Panc1 (cell line): ENCODE data around the gene MBD6. TPM values are rescaled to one million over a fixed set of nuclear protein-coding genes. Genes with fewer than 3 reads are reported as not detected.

ENCODE experiments used
- ATAC-seq: fragments of 200-7000 bp; cut with Tn5 transposase; 2 replicates; pipeline ENCODE4 v1.9.1; 2020; ENCODE audit warnings: mild to moderate bottlenecking, moderate library complexity
- BruUV-seq: library from RNA; stranded (reverse); fragments of 400-500 nt; replicated peaks from 2 replicates; lab custom pipeline; 2021; lab: Mats Ljungman, UMichigan
- CTCF ChIA-PET: fragments of 300-600 bp; sonication (Branson Sonifier 250); formaldehyde crosslinking; loops from one replicate; lab custom pipeline; 2022; ENCODE audit warnings: antibody characterized with exemption; lab: Charles Lee
- POLR2A ChIA-PET: fragments of 300-600 bp; sonication (Branson Sonifier 250); formaldehyde crosslinking; loops from one replicate; lab custom pipeline; 2022; ENCODE audit warnings: antibody characterized with exemption; lab: Charles Lee
- DNase-seq: peaks from one replicate; pipeline ENCODE4 v3.0.0-alpha.2; 2010; ENCODE audit warnings: low read depth, low spot score
- H3K27ac ChIP-seq: 2 replicates; pipeline ENCODE4 v1.5.1; 2011; ENCODE audit warnings: mild to moderate bottlenecking, low read length, inconsistent platforms
- H3K27me3 ChIP-seq: fragments of 200-500 bp; sonication (Bioruptor generic); 2 replicates; pipeline ENCODE4 v1.6.0; 2014; ENCODE audit warnings: low read length, inconsistent platforms; ENCODE audit not compliant: control insufficient read depth, insufficient read depth
- H3K36me3 ChIP-seq: fragments of 200-500 bp; sonication (Bioruptor generic); 2 replicates; pipeline ENCODE4 v1.5.1; 2014; ENCODE audit warnings: inconsistent platforms, mild to moderate bottlenecking, low read length, moderate library complexity; ENCODE audit not compliant: control insufficient read depth, insufficient read depth
- H3K4me1 ChIP-seq: 2 replicates; pipeline ENCODE4 v1.5.1; 2011; ENCODE audit warnings: inconsistent platforms, mild to moderate bottlenecking, low read length, moderate library complexity; ENCODE audit not compliant: control insufficient read depth, insufficient read depth
- H3K4me3 ChIP-seq, 2 experiments: 2 replicates each; pipeline ENCODE4 v1.5.1; 2011 to 2012; ENCODE audit warnings: low read depth in 2 of 2, low read length in 2 of 2, mild to moderate bottlenecking in 2 of 2, inconsistent platforms in 1 of 2, moderate library complexity in 1 of 2
- H3K9me3 ChIP-seq: fragments of 200-500 bp; sonication (Bioruptor generic); 2 replicates; pipeline ENCODE4 v1.5.1; 2014; ENCODE audit warnings: low read depth, mild to moderate bottlenecking, inconsistent platforms, low read length, moderate library complexity; ENCODE audit not compliant: control insufficient read depth, insufficient read depth
- POLR2AphosphoS5 ChIP-seq: IDR thresholded peaks from 2 replicates; pipeline ENCODE4 v1.6.1; 2012; ENCODE audit warnings: mild to moderate bottlenecking, low read depth, low read length, moderate library complexity
- SIN3A ChIP-seq: IDR thresholded peaks from 2 replicates; pipeline ENCODE4 v1.6.1; 2012; ENCODE audit warnings: low read depth, mild to moderate bottlenecking, low read length, moderate library complexity, borderline replicate concordance; ENCODE audit not compliant: insufficient read depth
- TCF7L2 ChIP-seq: IDR thresholded peaks from 2 replicates; pipeline ENCODE4 v1.6.1; 2011; ENCODE audit warnings: mild to moderate bottlenecking, low read depth, low read length, inconsistent platforms
- in situ Hi-C: cut with HindIII; loops from 2 replicates; pipeline ENCODE4 v1.10.0; 2016; ENCODE audit warnings: low sequenced_read_pairs, low pct_unique_long_range_greater_than_20kb
- intact Hi-C: fragments of 100-400 bp; cut with micrococcal nuclease; formaldehyde crosslinking; loops from one replicate; pipeline ENCODE4 v1.10.0; 2022; ENCODE audit not compliant: unreplicated experiment
- total RNA-seq: library from RNA; stranded (reverse); gene quantifications from one replicate; pipeline ENCODE4 v1.2.1, GENCODE V29; 2021; ENCODE audit not compliant: unreplicated experiment
- TF ChIP-seq, protein P1 (sequence below): fragments of 450-650 bp; IDR thresholded peaks from 2 replicates; pipeline ENCODE4 v1.5.1; 2017; ENCODE audit warnings: mild to moderate bottlenecking
- TF ChIP-seq, protein P2 (sequence below), 2 experiments: IDR thresholded peaks; 2 replicates each; pipeline ENCODE4 v1.6.1; 2011 to 2012; ENCODE audit warnings: low read depth in 2 of 2, control low read depth in 1 of 2, low read length in 1 of 2, mild to moderate bottlenecking in 1 of 2, moderate library complexity in 1 of 2; ENCODE audit not compliant: insufficient read depth in 1 of 2

The MBD6 gene
- total RNA-seq, 1 experiment from 2014 or later: 115 TPM

DNA sequence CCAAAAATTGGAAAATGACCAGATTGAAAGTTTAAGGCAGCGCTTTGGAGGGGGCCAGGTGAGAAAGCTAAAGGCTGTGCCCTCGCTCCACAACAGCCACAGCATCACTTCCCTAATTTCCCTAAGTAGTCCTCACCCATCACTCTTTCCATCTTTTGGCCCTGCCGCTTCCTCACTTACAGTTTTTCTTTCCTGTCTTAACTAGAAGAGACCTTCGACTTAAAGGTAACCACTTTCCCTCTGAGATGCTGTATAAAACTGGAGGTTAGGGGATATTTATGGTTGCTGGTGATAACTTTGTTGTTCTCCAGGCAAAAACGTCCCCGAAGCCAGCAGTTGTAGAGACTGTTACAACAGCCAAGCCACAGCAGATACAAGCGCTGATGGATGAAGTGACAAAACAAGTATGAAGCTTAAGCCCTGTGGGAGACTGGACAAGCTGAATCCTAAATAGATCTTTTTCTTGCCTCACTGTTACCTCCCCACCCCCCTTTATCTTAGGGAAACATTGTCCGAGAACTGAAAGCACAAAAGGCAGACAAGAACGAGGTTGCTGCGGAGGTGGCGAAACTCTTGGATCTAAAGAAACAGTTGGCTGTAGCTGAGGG is 6.6 kb upstream of the MBD6 start:
- no peaks in the 10 kb centered on the region for H3K9me3 ChIP-seq
- H3K27me3 ChIP-seq: no peaks in the 10 kb centered on the region
- peaks cover 38% of the 10 kb centered on the region for H3K4me1 ChIP-seq
- peak overlapping the region; percentile 63; the same call in 1 of the 2 replicates for H3K27ac ChIP-seq
- peaks cover 24% of the 10 kb centered on the region for H3K36me3 ChIP-seq
- in situ Hi-C loops: no loop called here
- DNase-seq (no peak), ATAC-seq (no peak)
- intact Hi-C loops: no loop called here
- H3K4me3 ChIP-seq: no peak overlapping the region
- POLR2A ChIA-PET: no interaction called here
- no TSS peak for BruUV-seq
- TF ChIP-seq, protein P1, sequence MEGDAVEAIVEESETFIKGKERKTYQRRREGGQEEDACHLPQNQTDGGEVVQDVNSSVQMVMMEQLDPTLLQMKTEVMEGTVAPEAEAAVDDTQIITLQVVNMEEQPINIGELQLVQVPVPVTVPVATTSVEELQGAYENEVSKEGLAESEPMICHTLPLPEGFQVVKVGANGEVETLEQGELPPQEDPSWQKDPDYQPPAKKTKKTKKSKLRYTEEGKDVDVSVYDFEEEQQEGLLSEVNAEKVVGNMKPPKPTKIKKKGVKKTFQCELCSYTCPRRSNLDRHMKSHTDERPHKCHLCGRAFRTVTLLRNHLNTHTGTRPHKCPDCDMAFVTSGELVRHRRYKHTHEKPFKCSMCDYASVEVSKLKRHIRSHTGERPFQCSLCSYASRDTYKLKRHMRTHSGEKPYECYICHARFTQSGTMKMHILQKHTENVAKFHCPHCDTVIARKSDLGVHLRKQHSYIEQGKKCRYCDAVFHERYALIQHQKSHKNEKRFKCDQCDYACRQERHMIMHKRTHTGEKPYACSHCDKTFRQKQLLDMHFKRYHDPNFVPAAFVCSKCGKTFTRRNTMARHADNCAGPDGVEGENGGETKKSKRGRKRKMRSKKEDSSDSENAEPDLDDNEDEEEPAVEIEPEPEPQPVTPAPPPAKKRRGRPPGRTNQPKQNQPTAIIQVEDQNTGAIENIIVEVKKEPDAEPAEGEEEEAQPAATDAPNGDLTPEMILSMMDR: no peak
- TF ChIP-seq, protein P2, sequence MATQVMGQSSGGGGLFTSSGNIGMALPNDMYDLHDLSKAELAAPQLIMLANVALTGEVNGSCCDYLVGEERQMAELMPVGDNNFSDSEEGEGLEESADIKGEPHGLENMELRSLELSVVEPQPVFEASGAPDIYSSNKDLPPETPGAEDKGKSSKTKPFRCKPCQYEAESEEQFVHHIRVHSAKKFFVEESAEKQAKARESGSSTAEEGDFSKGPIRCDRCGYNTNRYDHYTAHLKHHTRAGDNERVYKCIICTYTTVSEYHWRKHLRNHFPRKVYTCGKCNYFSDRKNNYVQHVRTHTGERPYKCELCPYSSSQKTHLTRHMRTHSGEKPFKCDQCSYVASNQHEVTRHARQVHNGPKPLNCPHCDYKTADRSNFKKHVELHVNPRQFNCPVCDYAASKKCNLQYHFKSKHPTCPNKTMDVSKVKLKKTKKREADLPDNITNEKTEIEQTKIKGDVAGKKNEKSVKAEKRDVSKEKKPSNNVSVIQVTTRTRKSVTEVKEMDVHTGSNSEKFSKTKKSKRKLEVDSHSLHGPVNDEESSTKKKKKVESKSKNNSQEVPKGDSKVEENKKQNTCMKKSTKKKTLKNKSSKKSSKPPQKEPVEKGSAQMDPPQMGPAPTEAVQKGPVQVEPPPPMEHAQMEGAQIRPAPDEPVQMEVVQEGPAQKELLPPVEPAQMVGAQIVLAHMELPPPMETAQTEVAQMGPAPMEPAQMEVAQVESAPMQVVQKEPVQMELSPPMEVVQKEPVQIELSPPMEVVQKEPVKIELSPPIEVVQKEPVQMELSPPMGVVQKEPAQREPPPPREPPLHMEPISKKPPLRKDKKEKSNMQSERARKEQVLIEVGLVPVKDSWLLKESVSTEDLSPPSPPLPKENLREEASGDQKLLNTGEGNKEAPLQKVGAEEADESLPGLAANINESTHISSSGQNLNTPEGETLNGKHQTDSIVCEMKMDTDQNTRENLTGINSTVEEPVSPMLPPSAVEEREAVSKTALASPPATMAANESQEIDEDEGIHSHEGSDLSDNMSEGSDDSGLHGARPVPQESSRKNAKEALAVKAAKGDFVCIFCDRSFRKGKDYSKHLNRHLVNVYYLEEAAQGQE (IDR thresholded peaks at IDR 0.05; ENCODE audit: insufficient read depth in 1 of 2, low read depth in 2 of 2, low read length in 1 of 2): no peak
- TF ChIP-seq TCF7L2 (no peak), POLR2AphosphoS5 (no peak), SIN3A (no peak)
- CTCF ChIA-PET: no interaction called here

GRCh38 chr12:57516617-57517153 is 5.9 kb upstream of the MBD6 start:
- no peak for DNase-seq
- Histone ChIP-seq H3K4me1 (peaks cover 44% of the 10 kb centered on the region), H3K4me3 (no peak overlapping the region), H3K27ac (peak overlapping the region; percentile 96; the same call in 1 of the 2 replicates), H3K9me3 (no peaks in the 10 kb centered on the region), H3K36me3 (peaks cover 24% of the 10 kb centered on the region), H3K27me3 (no peaks in the 10 kb centered on the region)
- no TSS peak for BruUV-seq
- ChIA-PET POLR2A (no interaction called here), CTCF (no interaction called here)
- intact Hi-C loops (no loop called here), in situ Hi-C loops (no loop called here)
- ATAC-seq: no peak
- TF ChIP-seq TCF7L2 (no peak), POLR2AphosphoS5 (peak; percentile 60; the same call in 1 of the 2 replicates), SIN3A (0 out of 2 replicates have a peak, but pooled peaks have one; percentile 56)

DNA sequence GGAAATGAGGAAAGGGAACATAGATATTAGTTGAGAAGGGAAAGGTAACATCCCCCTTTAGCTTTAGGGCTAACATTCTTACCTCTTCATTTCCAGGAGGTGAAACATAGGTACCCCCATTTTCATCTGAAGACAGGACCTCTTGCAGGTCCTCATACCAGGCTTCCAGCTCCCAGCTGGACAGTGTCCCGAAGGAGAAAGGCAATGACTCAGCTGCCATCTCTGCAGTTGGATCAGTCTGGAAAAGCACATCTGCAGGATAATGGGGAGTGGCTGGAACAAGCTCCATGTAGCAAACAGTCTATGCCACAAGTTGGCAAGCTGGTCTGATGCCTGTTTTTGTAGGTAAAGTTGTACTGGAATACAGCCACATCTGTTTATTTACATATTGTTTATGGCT is 5.4 kb upstream of the MBD6 start:
- peak overlapping the region; percentile 96 for H3K27ac ChIP-seq
- intact Hi-C loops: no loop called here
- ATAC-seq: no peak
- peak overlapping the region; percentile 88 to 98 for H3K4me3 ChIP-seq
- no TSS peak for BruUV-seq
- no peaks in the 10 kb centered on the region for H3K27me3 ChIP-seq
- H3K36me3 ChIP-seq: peaks cover 22% of the 10 kb centered on the region
- H3K9me3 ChIP-seq: no peaks in the 10 kb centered on the region
- TF ChIP-seq SIN3A (no peak), TCF7L2 (no peak), POLR2AphosphoS5 (peak; percentile 36; the same call in 1 of the 2 replicates)
- TF ChIP-seq, protein P1: no peak
- DNase-seq: peak; percentile 28
- in situ Hi-C loops: no loop called here
- ChIA-PET CTCF (no interaction called here), POLR2A (interaction anchor here (0.7 kb wide), 1 partner anchor 474 kb away, joined by 4 read pairs; no protein-coding TSS in a partner anchor)
- H3K4me1 ChIP-seq: peaks cover 49% of the 10 kb centered on the region
